GM12878 (cell line): ENCODE measurements around the gene CDC5L. TPM values are rescaled to one million over a fixed set of nuclear protein-coding genes. Genes with fewer than 3 reads are reported as not detected.

Source experiments
- ATAC-seq: fragments of 200-7000 bp; cut with Tn5 transposase; 3 replicates; pipeline ENCODE4 v1.9.1; 2020; ENCODE audit warnings: mild to moderate bottlenecking, moderate library complexity
- BruUV-seq: library from RNA; stranded (reverse); fragments of 400-500 nt; replicated peaks from 2 replicates; lab custom pipeline; 2021; lab: Mats Ljungman, UMichigan
- CTCF ChIA-PET: fragments of 300-600 bp; sonication (Branson Sonifier 250); formaldehyde crosslinking; extraction: SDS; loops from one replicate; lab custom pipeline; 2021; ENCODE audit warnings: inconsistent platforms; lab: Yijun Ruan, JAX
- POLR2A ChIA-PET: fragments of 350-600 bp; formaldehyde crosslinking; extraction: SDS; loops from one replicate; lab custom pipeline; 2021; ENCODE audit warnings: inconsistent platforms; lab: Charles Lee
- RAD21 ChIA-PET: fragments of 300-600 bp; sonication (Branson Sonifier 250); formaldehyde crosslinking; loops from one replicate; lab custom pipeline; 2023; ENCODE audit warnings: antibody characterized with exemption; ENCODE audit not compliant: unreplicated experiment; lab: Charles Lee
- SMC1A ChIA-PET: fragments of 300-600 bp; sonication (Branson Sonifier 250); formaldehyde crosslinking; loops from one replicate; lab custom pipeline; 2023; ENCODE audit not compliant: unreplicated experiment, uncharacterized antibody; lab: Charles Lee
- DNase-seq: peaks from one replicate; pipeline ENCODE4 v3.0.0-alpha.2; 2011; ENCODE audit warnings: low read depth, low spot score
- FAIRE-seq: peaks from 3 replicates; lab custom pipeline; 2011; peaks lifted over from hg19 to GRCh38; lab: Jason Lieb, UNC
- H2AFZ ChIP-seq: 2 replicates; pipeline ENCODE4 v1.6.0; 2011; ENCODE audit warnings: low read depth, low read length, control low read depth; ENCODE audit not compliant: control insufficient read depth
- H3K27ac ChIP-seq: 2 replicates; pipeline ENCODE4 v1.5.1; 2011; ENCODE audit warnings: control low read depth; ENCODE audit not compliant: control insufficient read depth, insufficient read depth
- H3K27me3 ChIP-seq, 2 experiments: replicated peaks in 1 of 2; 2 replicates each; pipeline versions ENCODE4 v1.6.0 to v1.6.1; 2011; ENCODE audit warnings: low read length in 1 of 2; ENCODE audit not compliant: control insufficient read depth in 2 of 2, insufficient read depth in 2 of 2
- H3K36me3 ChIP-seq, 2 experiments: 2 replicates each; pipeline ENCODE4 v1.5.1; 2011; ENCODE audit warnings: low read length in 1 of 2; ENCODE audit not compliant: control insufficient read depth in 2 of 2, insufficient read depth in 2 of 2
- H3K4me1 ChIP-seq: 2 replicates; pipeline ENCODE4 v1.6.1; 2011; ENCODE audit warnings: mild to moderate bottlenecking, low read length, moderate library complexity, mixed read lengths; ENCODE audit not compliant: control insufficient read depth, insufficient read depth
- H3K4me2 ChIP-seq: 2 replicates; pipeline ENCODE4 v1.6.0; 2011; ENCODE audit warnings: control low read depth; ENCODE audit not compliant: control insufficient read depth, insufficient read depth
- H3K4me3 ChIP-seq: fragments of 200-600 bp; sonication (generic); 2 replicates; pipeline ENCODE4 v1.5.1; 2016
- H3K79me2 ChIP-seq: 2 replicates; pipeline ENCODE4 v1.6.0; 2011; ENCODE audit warnings: low read length; ENCODE audit not compliant: control insufficient read depth, insufficient read depth
- H3K9ac ChIP-seq: 2 replicates; pipeline ENCODE4 v1.8.0; 2011; ENCODE audit warnings: low read length, control low read depth, mixed read lengths; ENCODE audit not compliant: control insufficient read depth, insufficient read depth
- H3K9me3 ChIP-seq: replicated peaks from 3 replicates; pipeline ENCODE4 v1.5.1; 2011; ENCODE audit warnings: mild to moderate bottlenecking, low read length; ENCODE audit not compliant: control insufficient read depth, insufficient read depth
- H4K20me1 ChIP-seq: 2 replicates; pipeline ENCODE4 v1.6.0; 2011; ENCODE audit not compliant: control insufficient read depth, insufficient read depth
- ATF7 ChIP-seq: fragments of 450-650 bp; IDR thresholded peaks from 2 replicates; pipeline ENCODE4 v1.6.1; 2016; ENCODE audit warnings: low read depth, mild to moderate bottlenecking
- CEBPZ ChIP-seq: fragments of 150-350 bp; IDR thresholded peaks from 2 replicates; pipeline ENCODE4 v1.6.1; 2016; ENCODE audit warnings: low read depth, low read length
- DPF2 ChIP-seq: fragments of 450-650 bp; IDR thresholded peaks from 2 replicates; pipeline ENCODE4 v1.6.1; 2017; ENCODE audit warnings: mild to moderate bottlenecking
- EP300 ChIP-seq, 2 experiments: fragments of 150-350 bp in 1 of 2; IDR thresholded peaks; 2 replicates each; pipeline ENCODE4 v1.6.1; 2011 to 2012; ENCODE audit warnings: low read depth in 2 of 2, low read length in 2 of 2, borderline replicate concordance in 1 of 2, improper control_type of control experiment in 1 of 2, inconsistent platforms in 1 of 2; ENCODE audit not compliant: control insufficient read depth in 1 of 2
- FOXK2 ChIP-seq: fragments of 450-650 bp; IDR thresholded peaks from 2 replicates; pipeline ENCODE4 v1.6.1; 2017; ENCODE audit warnings: mild to moderate bottlenecking, moderate library complexity
- MLLT1 ChIP-seq: fragments of 450-650 bp; IDR thresholded peaks from 2 replicates; pipeline ENCODE4 v1.6.1; 2016; ENCODE audit warnings: mild to moderate bottlenecking
- RCOR1 ChIP-seq: conservative IDR thresholded peaks from 2 replicates; pipeline ENCODE4 v1.6.1; 2012; ENCODE audit warnings: low read depth, low read length, improper control_type of control experiment
- SMC3 ChIP-seq: IDR thresholded peaks from 2 replicates; pipeline ENCODE4 v1.6.1; 2011; ENCODE audit warnings: low read length, improper control_type of control experiment, borderline replicate concordance
- TBL1XR1 ChIP-seq: IDR thresholded peaks from 2 replicates; pipeline ENCODE4 v1.6.1; 2012; ENCODE audit warnings: low read depth, low read length, improper control_type of control experiment
- USF2 ChIP-seq: IDR thresholded peaks from 2 replicates; pipeline ENCODE4 v1.6.1; 2011; ENCODE audit warnings: low read depth, low read length, improper control_type of control experiment, borderline replicate concordance
- WRNIP1 ChIP-seq: IDR thresholded peaks from 2 replicates; pipeline ENCODE4 v1.6.1; 2011; ENCODE audit warnings: low read depth, low read length, improper control_type of control experiment, borderline replicate concordance
- WGBS: methylation state at CpG from one replicate; pipeline ENCODE4 v1.1.6; 2016; ENCODE audit warnings: low lambda C conversion rate; ENCODE audit not compliant: insufficient replicate concordance, insufficient coverage; ENCODE audit errors: missing lambda C conversion rate; 5-methylcytosine and 5-hydroxymethylcytosine counted together
- in situ Hi-C: fragments of 300-500 bp; cut with MboI; formaldehyde crosslinking; loops from 9 replicates; pipeline ENCODE4 v1.14.3; 2018; ENCODE audit warnings: mixed read lengths
- intact Hi-C: fragments of 100-400 bp; cut with micrococcal nuclease; formaldehyde crosslinking; loops from one replicate; pipeline ENCODE4 v1.14.2; 2022; ENCODE audit not compliant: unreplicated experiment
- polyA plus RNA-seq, 11 experiments: library from polyadenylated mRNA; depleted of rRNA in 4 of 11; unstranded in 6 of 11; stranded (reverse) in 5 of 11; fragments of >200 nt; fragmentation: Nextera tagmentation in 4 of 11; fragmentation: Illumina TruSeq in 1 of 11; extraction: Ambion mirVana in 4 of 11; extraction: Trizol in 1 of 11; gene quantifications; 1 replicate in 1 of 11; 2 replicates in 10 of 11; pipeline versions ENCODE4 v1.2.1 to v1.2.3, GENCODE V29; 2011 to 2016; ENCODE audit warnings: inconsistent platforms in 2 of 11, missing spikeins in 2 of 11, low read depth in 1 of 11
- total RNA-seq, 4 experiments: library from RNA; depleted of rRNA in 3 of 4; stranded (reverse); fragments of >200 nt in 3 of 4; fragmentation: Illumina TruSeq in 1 of 4; extraction: Trizol in 1 of 4; gene quantifications; 2 replicates each; pipeline versions ENCODE4 v1.2.1 to v1.2.3, GENCODE V29; 2013 to 2021

Gene CDC5L
- total and polyA plus RNA-seq, 10 of the 15 experiments (the other 5 are each of a cell fraction or from before 2014, with no cell fraction given) = 13.2 to 29.4 (median 18.8) TPM

DNA sequence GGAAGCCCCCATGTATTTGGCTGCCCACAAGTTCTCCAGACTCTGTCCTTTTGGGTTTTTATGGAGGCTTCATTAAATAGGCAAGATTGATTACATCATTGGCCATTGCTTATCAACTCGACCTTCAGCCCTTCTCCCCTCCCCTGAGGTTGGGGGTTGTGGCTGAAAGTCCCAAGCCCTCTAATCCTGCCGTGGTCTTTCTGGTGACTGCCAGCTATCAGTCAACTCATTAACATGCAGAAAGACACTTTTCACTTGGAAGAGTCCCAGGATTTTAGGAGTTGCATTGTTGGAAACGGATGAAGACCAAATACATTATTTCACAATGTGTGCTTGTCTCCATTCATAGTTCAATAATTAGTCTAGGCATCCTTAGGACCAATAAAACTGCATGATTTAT lies 9.5 kb downstream of the CDC5L start:
- DNase-seq (no peak), FAIRE-seq (no peak), ATAC-seq (no peak)
- CTCF ChIA-PET = interaction anchor here (1.3 to 1.9 kb wide), 2 partner anchors 9 to 84 kb away, joined by 4 to 6 read pairs; partner anchors contain the start of genes AARS2 and CDC5L
- no peak overlapping the region for H3K9ac ChIP-seq
- WGBS = 85% methylated on average over 3 of the region's 3 CpGs
- H3K36me3 ChIP-seq = peaks cover 9 to 29% of the 10 kb centered on the region in 2 experiments
- SMC1A ChIA-PET = no interaction called here
- no peaks in the 10 kb centered on the region for H4K20me1 ChIP-seq
- no peak overlapping the region for H2AFZ ChIP-seq
- intact Hi-C loops (no loop called here), in situ Hi-C loops (no loop called here)
- no peaks in the 10 kb centered on the region for H3K4me1 ChIP-seq
- RAD21 ChIA-PET = interaction anchor here (1.1 kb wide), 1 partner anchor 10 kb away, joined by 4 read pairs; the partner anchor contains the start of gene CDC5L
- H3K79me2 ChIP-seq = no peaks in the 10 kb centered on the region; the same call in 1 of the 2 replicates
- no peak overlapping the region for H3K4me3 ChIP-seq
- no peak overlapping the region for H3K4me2 ChIP-seq
- no peaks in the 10 kb centered on the region for H3K27me3 ChIP-seq
- no peak for TF ChIP-seq ATF7
- TF ChIP-seq MLLT1 = no peak
- TF ChIP-seq CEBPZ = no peak
- TF ChIP-seq RCOR1 = no peak
- TF ChIP-seq WRNIP1 = no peak
- TF ChIP-seq SMC3 = no peak
- TF ChIP-seq EP300 (IDR thresholded peaks at IDR 0.05; ENCODE audit: borderline replicate concordance in 1 of 2, control insufficient read depth in 1 of 2, low read depth in 2 of 2, low read length in 2 of 2) = no peak
- no peak for TF ChIP-seq DPF2
- no peak for TF ChIP-seq TBL1XR1
- TF ChIP-seq FOXK2 = no peak
- TF ChIP-seq USF2 = no peak
- BruUV-seq = no TSS peak
- H3K9me3 ChIP-seq = no peaks in the 10 kb centered on the region; the same call in 2 of the 3 replicates
- no peak overlapping the region for H3K27ac ChIP-seq
- POLR2A ChIA-PET = interaction anchor here (0.7 kb wide), 1 partner anchor 11 kb away, joined by 3 read pairs; no protein-coding TSS in a partner anchor
